GM12878 (cell line): ENCODE measurements around the gene RRAGB.

Experiments used
- BACH1 ChIP-seq: fragments of 450-650 bp; IDR thresholded peaks from 2 replicates; pipeline ENCODE4 v1.6.1; 2017; ENCODE audit warnings: mild to moderate bottlenecking, borderline replicate concordance
- NBN ChIP-seq: fragments of 450-650 bp; IDR thresholded peaks from 2 replicates; pipeline ENCODE4 v1.6.1; 2016
- NFIC ChIP-seq: IDR thresholded peaks from 2 replicates; pipeline ENCODE4 v1.6.1; 2012; ENCODE audit warnings: low read depth, mild to moderate bottlenecking, inconsistent platforms, low read length, moderate library complexity
- POLR2AphosphoS5 ChIP-seq: IDR thresholded peaks from 2 replicates; pipeline ENCODE4 v1.6.1; 2011; ENCODE audit warnings: mild to moderate bottlenecking, low read length, inconsistent platforms
- SIN3A ChIP-seq: IDR thresholded peaks from 2 replicates; pipeline ENCODE4 v1.6.1; 2012; ENCODE audit warnings: low read depth, low read length, improper control_type of control experiment
- ZNF274 ChIP-seq: IDR thresholded peaks from one replicate; pipeline ENCODE4 v1.8.0; 2011; ENCODE audit not compliant: insufficient read length, insufficient read depth
- TF ChIP-seq, protein P1 (sequence below): fragments of 450-650 bp; formaldehyde crosslinking; IDR thresholded peaks from 2 replicates; pipeline ENCODE4 v1.4.0; 2020; ENCODE audit warnings: mild to moderate bottlenecking, moderate library complexity
- TF ChIP-seq, protein P2 (sequence below): fragments of 450-650 bp; IDR thresholded peaks from 2 replicates; pipeline ENCODE4 v1.6.1; 2017; ENCODE audit warnings: mild to moderate bottlenecking
- TF ChIP-seq, protein P3 (sequence below), 3 experiments: IDR thresholded peaks in 2 of 3; conservative IDR thresholded peaks in 1 of 3; 2 replicates each; pipeline ENCODE4 v1.5.1; 2011; ENCODE audit warnings: low read depth in 3 of 3, low read length in 3 of 3, mild to moderate bottlenecking in 3 of 3, control low read depth in 2 of 3, moderate library complexity in 2 of 3, inconsistent platforms in 1 of 3, mixed read lengths in 1 of 3; ENCODE audit not compliant: control insufficient read depth in 2 of 3, insufficient read depth in 1 of 3; ENCODE audit errors: extremely low read depth in 1 of 3

DNA sequence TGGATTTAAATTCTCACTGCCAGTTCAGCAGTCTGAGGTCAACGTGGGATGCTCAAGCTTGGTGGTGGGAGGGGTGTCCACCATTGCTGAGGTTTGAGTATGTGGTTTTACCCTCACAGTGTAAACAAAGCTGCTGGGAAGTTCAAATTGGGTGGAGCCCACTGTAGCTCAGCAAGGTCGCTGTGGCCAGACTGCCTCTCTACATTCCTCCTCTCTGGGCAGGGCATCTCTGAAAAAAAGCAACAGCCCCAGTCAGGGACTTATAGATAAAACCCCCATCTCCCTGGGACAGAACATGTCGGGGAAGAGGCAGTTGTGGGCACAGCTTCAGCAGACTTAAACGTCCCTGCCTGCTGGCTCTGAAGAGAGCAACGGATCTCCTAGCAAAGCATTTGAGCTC is 14.9 kb upstream of the RRAGB start:
- TF ChIP-seq, protein P1, sequence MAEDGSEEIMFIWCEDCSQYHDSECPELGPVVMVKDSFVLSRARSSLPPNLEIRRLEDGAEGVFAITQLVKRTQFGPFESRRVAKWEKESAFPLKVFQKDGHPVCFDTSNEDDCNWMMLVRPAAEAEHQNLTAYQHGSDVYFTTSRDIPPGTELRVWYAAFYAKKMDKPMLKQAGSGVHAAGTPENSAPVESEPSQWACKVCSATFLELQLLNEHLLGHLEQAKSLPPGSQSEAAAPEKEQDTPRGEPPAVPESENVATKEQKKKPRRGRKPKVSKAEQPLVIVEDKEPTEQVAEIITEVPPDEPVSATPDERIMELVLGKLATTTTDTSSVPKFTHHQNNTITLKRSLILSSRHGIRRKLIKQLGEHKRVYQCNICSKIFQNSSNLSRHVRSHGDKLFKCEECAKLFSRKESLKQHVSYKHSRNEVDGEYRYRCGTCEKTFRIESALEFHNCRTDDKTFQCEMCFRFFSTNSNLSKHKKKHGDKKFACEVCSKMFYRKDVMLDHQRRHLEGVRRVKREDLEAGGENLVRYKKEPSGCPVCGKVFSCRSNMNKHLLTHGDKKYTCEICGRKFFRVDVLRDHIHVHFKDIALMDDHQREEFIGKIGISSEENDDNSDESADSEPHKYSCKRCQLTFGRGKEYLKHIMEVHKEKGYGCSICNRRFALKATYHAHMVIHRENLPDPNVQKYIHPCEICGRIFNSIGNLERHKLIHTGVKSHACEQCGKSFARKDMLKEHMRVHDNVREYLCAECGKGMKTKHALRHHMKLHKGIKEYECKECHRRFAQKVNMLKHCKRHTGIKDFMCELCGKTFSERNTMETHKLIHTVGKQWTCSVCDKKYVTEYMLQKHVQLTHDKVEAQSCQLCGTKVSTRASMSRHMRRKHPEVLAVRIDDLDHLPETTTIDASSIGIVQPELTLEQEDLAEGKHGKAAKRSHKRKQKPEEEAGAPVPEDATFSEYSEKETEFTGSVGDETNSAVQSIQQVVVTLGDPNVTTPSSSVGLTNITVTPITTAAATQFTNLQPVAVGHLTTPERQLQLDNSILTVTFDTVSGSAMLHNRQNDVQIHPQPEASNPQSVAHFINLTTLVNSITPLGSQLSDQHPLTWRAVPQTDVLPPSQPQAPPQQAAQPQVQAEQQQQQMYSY (CRISPR knock-in tag): no peak
- no peak for TF ChIP-seq NBN
- no peak for TF ChIP-seq ZNF274
- TF ChIP-seq POLR2AphosphoS5: no peak
- TF ChIP-seq, protein P2, sequence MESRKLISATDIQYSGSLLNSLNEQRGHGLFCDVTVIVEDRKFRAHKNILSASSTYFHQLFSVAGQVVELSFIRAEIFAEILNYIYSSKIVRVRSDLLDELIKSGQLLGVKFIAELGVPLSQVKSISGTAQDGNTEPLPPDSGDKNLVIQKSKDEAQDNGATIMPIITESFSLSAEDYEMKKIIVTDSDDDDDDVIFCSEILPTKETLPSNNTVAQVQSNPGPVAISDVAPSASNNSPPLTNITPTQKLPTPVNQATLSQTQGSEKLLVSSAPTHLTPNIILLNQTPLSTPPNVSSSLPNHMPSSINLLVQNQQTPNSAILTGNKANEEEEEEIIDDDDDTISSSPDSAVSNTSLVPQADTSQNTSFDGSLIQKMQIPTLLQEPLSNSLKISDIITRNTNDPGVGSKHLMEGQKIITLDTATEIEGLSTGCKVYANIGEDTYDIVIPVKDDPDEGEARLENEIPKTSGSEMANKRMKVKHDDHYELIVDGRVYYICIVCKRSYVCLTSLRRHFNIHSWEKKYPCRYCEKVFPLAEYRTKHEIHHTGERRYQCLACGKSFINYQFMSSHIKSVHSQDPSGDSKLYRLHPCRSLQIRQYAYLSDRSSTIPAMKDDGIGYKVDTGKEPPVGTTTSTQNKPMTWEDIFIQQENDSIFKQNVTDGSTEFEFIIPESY: no peak
- TF ChIP-seq, protein P3, sequence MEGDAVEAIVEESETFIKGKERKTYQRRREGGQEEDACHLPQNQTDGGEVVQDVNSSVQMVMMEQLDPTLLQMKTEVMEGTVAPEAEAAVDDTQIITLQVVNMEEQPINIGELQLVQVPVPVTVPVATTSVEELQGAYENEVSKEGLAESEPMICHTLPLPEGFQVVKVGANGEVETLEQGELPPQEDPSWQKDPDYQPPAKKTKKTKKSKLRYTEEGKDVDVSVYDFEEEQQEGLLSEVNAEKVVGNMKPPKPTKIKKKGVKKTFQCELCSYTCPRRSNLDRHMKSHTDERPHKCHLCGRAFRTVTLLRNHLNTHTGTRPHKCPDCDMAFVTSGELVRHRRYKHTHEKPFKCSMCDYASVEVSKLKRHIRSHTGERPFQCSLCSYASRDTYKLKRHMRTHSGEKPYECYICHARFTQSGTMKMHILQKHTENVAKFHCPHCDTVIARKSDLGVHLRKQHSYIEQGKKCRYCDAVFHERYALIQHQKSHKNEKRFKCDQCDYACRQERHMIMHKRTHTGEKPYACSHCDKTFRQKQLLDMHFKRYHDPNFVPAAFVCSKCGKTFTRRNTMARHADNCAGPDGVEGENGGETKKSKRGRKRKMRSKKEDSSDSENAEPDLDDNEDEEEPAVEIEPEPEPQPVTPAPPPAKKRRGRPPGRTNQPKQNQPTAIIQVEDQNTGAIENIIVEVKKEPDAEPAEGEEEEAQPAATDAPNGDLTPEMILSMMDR (IDR thresholded peaks at IDR 0.05 in 2 of 3, conservative IDR thresholded peaks at IDR 0.05 in 1 of 3; ENCODE audit: control insufficient read depth in 2 of 3, extremely low read depth in 1 of 3, insufficient read depth in 1 of 3, low read depth in 3 of 3, low read length in 3 of 3): no peak
- no peak for TF ChIP-seq NFIC
- TF ChIP-seq SIN3A: no peak
- no peak for TF ChIP-seq BACH1
